ENCODE measurements around the gene FBP1.
"Not testable (repeated sequence)": the region's sequence is repeated elsewhere in the genome, so short reads cannot be mapped to it uniquely, and the experiment has no call there.

The FBP1 gene

DNA sequence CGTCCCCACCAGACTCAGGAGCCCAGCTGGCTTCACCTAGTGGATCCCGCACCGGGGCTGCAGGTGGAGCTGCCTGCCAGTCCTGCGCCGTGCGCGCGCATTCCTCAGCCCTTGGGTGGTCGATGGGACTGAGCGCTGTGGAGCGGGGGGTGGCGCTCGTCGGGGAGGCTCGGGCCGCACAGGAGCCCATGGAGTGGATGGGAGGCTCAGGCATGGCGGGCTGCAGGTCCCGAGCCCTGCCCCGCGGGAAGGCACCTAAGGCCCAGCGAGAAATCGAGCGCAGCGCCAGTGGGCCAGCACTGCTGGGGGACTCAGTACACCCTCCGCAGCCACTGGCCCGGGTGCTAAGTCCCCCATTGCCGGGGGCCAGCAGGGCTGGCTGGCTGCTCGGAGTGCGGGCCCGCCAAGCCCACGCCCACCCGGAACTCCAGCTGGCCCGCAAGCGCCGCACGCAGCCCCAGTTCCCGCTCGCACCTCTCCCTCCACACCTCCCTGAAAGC is 48.2 kb downstream of the FBP1 start:
- not testable (repeated sequence) for H3K4me1 Mint-ChIP-seq; H3K36me3 Mint-ChIP-seq (ENCODE audit: low read depth); DNase-seq; ATAC-seq; H3K4me3 Mint-ChIP-seq; H3K9me3 Mint-ChIP-seq; H3K27ac Mint-ChIP-seq
- H3K27me3 Mint-ChIP-seq, result peaks cover 18% of the 10 kb centered on the region

DNA sequence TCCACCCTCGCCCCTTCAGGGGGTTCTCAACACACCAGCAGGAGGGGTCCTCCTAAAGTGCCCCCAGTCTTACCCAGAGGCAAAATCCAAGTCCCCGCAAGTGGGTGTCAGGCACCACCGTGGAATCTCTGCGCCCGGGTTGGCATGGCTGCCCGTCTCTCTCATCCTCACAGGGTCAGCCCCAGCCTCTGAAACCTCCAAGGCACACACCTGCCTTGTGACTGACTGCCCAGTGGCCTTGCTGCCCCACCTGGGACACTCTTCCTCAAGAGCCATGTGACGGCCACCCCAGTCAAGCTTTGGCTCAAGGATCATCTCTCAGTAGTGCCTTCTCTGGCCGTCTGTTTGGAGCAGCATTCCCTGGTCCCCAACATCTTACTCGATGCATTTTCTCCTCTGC is 50.6 kb downstream of the FBP1 start:
- Mint-ChIP-seq H3K27me3 (peaks cover 16% of the 10 kb centered on the region), H3K4me1 (peaks cover 25% of the 10 kb centered on the region), H3K36me3 (ENCODE audit: low read depth) (no peaks in the 10 kb centered on the region), H3K4me3 (no peak overlapping the region), H3K9me3 (no peaks in the 10 kb centered on the region), H3K27ac (no peak overlapping the region)
- DNase-seq (no peak), ATAC-seq (no peak)

DNA sequence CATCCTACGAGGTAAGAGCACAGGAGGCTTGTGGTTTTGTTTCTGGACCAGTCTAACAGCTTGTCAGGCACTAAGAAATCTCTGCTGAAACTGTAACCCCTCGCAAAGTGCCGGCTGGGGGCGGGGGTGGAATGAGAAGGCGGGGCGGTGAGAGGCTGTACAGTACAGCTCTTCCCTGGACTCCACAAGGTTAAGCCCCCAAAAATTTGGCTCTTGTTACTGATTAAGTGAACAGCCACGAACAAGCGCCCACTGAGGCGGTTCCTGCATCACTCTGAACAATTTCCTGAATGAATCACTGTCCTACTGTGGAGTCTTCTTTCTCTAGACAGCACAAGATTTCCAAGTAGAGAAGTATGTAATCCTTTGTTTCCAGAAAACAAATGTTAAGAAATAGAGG is 52.5 kb downstream of the FBP1 start:
- Mint-ChIP-seq H3K27me3 (peaks cover 12% of the 10 kb centered on the region), H3K9me3 (no peaks in the 10 kb centered on the region), H3K27ac (no peak overlapping the region), H3K4me1 (peaks cover 25% of the 10 kb centered on the region), H3K4me3 (no peak overlapping the region), H3K36me3 (ENCODE audit: low read depth) (no peaks in the 10 kb centered on the region)
- peak; percentile 30 for ATAC-seq
- no peak for DNase-seq

DNA sequence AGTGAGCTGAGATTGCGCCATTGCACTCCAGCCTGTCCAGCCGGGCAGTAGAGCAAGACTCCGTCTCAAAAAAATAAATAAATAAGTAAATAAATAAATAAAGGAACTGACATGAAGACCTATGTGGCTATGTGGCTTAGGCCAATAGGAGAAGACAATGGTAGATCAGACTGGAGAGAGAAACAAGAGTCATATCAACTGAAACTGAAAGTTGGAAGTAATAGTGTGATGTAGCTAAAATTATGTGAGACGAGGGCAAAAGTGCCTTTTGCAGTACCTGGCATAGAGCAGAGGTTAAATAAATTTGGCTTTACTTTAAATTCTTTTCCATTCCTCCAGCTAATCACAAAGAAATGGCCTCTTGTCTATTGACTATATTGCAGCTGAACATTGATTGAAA is 53.0 kb downstream of the FBP1 start:
- no peak for DNase-seq
- H3K27ac Mint-ChIP-seq, result no peak overlapping the region
- H3K9me3 Mint-ChIP-seq, result no peaks in the 10 kb centered on the region
- peaks cover 12% of the 10 kb centered on the region for H3K27me3 Mint-ChIP-seq
- H3K4me3 Mint-ChIP-seq, result no peak overlapping the region
- H3K36me3 Mint-ChIP-seq (ENCODE audit: low read depth), result no peaks in the 10 kb centered on the region
- ATAC-seq, result no peak
- peaks cover 25% of the 10 kb centered on the region for H3K4me1 Mint-ChIP-seq

- no peaks in the 10 kb centered on the region for H3K9me3 Mint-ChIP-seq
- H3K4me3 Mint-ChIP-seq, result no peak overlapping the region
- H3K4me1 Mint-ChIP-seq, result peaks cover 25% of the 10 kb centered on the region
- H3K36me3 Mint-ChIP-seq (ENCODE audit: low read depth), result no peaks in the 10 kb centered on the region
- H3K27ac Mint-ChIP-seq, result peak overlapping the region; percentile 61
- DNase-seq, result peak; percentile 4
- peak; percentile 84 for ATAC-seq
- H3K27me3 Mint-ChIP-seq, result peaks cover 12% of the 10 kb centered on the region
Measured at GRCh38 chr9:94584555-94584954, 54.8 kb downstream of the FBP1 start.

- Mint-ChIP-seq H3K27ac (no peak overlapping the region), H3K9me3 (no peaks in the 10 kb centered on the region), H3K4me3 (no peak overlapping the region), H3K27me3 (peaks cover 4% of the 10 kb centered on the region), H3K4me1 (peaks cover 21% of the 10 kb centered on the region), H3K36me3 (ENCODE audit: low read depth) (no peaks in the 10 kb centered on the region)
- no peak for ATAC-seq
- no peak for DNase-seq
Measured at GRCh38 chr9:94581728-94582127, 57.6 kb downstream of the FBP1 start.

- Mint-ChIP-seq H3K4me1 (no peaks in the 10 kb centered on the region), H3K36me3 (ENCODE audit: low read depth) (no peaks in the 10 kb centered on the region), H3K9me3 (no peaks in the 10 kb centered on the region), H3K4me3 (no peak overlapping the region), H3K27ac (no peak overlapping the region), H3K27me3 (peaks cover 10% of the 10 kb centered on the region)
- DNase-seq (no peak), ATAC-seq (no peak)
Measured at GRCh38 chr9:94577571-94577970, 61.7 kb downstream of the FBP1 start.

DNA sequence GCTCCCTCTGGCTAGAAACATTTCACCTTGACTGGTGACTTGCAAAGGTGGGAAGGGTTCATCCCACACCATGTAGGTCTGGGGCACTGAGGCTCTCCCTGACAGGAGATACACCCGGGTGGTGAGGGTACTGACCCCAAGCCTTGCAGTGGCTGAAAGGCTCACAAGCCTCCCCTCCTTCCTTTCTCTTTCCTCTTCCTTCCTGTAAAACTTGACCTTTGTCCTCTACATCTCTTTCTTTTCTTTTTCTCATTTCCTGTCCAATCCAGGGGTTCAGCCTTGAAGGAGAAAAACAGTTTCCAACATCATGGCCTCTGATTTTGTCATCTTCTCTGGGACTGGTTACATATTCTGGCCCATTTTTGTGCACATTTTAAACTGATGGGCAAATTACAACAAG is 62.3 kb downstream of the FBP1 start:
- H3K9me3 Mint-ChIP-seq, result no peaks in the 10 kb centered on the region
- H3K36me3 Mint-ChIP-seq (ENCODE audit: low read depth), result no peaks in the 10 kb centered on the region
- no peak overlapping the region for H3K27ac Mint-ChIP-seq
- no peak overlapping the region for H3K4me3 Mint-ChIP-seq
- H3K4me1 Mint-ChIP-seq, result no peaks in the 10 kb centered on the region
- DNase-seq (no peak), ATAC-seq (no peak)
- H3K27me3 Mint-ChIP-seq, result peaks cover 15% of the 10 kb centered on the region

GRCh38 chr9:94576131-94576530 is 63.2 kb downstream of the FBP1 start:
- H3K9me3 Mint-ChIP-seq, result no peaks in the 10 kb centered on the region
- no peaks in the 10 kb centered on the region for H3K36me3 Mint-ChIP-seq (ENCODE audit: low read depth)
- H3K4me1 Mint-ChIP-seq, result no peaks in the 10 kb centered on the region
- no peak overlapping the region for H3K4me3 Mint-ChIP-seq
- no peak for DNase-seq
- no peak overlapping the region for H3K27ac Mint-ChIP-seq
- H3K27me3 Mint-ChIP-seq, result peaks cover 16% of the 10 kb centered on the region
- no peak for ATAC-seq

- Mint-ChIP-seq H3K27me3 (peaks cover 14% of the 10 kb centered on the region), H3K9me3 (no peaks in the 10 kb centered on the region), H3K36me3 (ENCODE audit: low read depth) (no peaks in the 10 kb centered on the region), H3K4me1 (no peaks in the 10 kb centered on the region), H3K27ac (no peak overlapping the region), H3K4me3 (no peak overlapping the region)
- ATAC-seq, result no peak
- DNase-seq, result no peak
Measured at GRCh38 chr9:94568972-94569712, 70.2 kb downstream of the FBP1 start.

DNA sequence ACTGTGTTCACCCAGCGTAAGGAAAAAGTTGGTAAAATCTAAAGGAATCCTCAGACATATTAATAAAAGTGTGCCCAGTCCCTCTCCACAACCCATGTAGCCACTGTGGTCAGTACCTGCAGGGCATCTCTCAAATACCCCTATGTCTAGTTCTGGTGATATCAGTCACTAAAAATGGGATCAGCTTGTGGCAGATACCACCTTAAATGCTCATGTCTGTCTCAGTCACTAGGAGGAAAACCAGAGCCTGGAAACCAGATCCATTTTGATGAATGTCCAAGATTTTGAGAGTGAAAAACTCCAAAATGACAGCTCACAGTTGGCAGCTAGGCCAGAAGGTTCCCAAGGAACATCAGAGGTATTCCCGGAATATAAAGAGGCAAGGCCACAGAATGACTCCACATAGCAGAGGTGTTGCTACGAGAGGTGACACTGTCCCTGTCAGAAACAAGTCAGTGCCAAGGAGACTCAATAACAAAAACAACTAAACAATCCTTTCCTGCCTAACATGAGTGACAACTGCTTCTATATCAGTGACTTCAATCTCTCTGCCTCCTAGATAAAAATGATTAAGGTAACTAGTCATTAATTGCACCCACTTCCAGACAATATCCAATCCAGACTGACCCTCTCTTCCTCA is 70.9 kb downstream of the FBP1 start:
- no peak for DNase-seq
- Mint-ChIP-seq H3K36me3 (ENCODE audit: low read depth) (no peaks in the 10 kb centered on the region), H3K9me3 (no peaks in the 10 kb centered on the region), H3K4me3 (no peak overlapping the region), H3K4me1 (no peaks in the 10 kb centered on the region), H3K27ac (no peak overlapping the region), H3K27me3 (peaks cover 11% of the 10 kb centered on the region)
- no peak for ATAC-seq

DNA sequence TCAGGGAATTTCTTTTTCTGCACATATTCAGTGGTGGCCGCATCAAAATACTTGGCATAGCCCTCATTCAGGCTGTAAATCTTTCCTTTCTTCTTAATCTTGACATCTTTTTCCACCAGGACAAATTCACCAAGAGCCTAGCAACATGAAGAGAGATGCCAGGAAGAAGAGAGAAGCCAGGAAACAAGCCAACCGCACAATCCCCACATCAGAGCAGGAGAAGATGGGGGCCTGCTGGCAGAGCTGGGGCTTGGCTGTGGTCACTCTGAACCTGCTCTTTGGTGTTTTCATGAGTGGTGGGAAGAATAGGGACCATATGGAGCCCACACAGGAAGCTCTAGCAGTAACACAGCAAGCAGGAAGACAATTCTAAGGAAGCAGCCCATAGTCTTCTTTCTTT is 72.0 kb downstream of the FBP1 start:
- ATAC-seq (no peak), DNase-seq (no peak)
- Mint-ChIP-seq H3K36me3 (ENCODE audit: low read depth) (no peaks in the 10 kb centered on the region), H3K27me3 (peaks cover 6% of the 10 kb centered on the region), H3K27ac (no peak overlapping the region), H3K4me1 (no peaks in the 10 kb centered on the region), H3K4me3 (no peak overlapping the region), H3K9me3 (no peaks in the 10 kb centered on the region)

DNA sequence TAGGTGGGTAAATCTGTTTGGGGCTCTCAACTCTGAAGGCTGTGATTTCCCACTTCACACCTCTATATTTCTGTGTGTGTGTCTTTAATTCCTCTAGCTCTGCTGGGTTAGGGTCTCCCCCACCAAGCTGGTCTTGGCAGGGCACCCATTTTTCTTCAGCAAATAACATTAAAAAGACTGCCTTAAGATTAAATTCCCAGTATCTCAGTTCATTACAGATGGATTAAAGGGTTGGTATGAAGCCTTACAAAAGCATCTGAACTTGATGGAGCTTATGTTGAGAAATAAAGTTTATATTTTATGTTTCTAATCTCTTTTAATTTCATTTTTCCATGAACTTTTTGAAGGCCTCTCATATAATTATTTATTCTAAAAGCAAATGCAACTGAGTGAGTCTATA is 72.8 kb downstream of the FBP1 start:
- DNase-seq (no peak), ATAC-seq (no peak)
- H3K9me3 Mint-ChIP-seq, result no peaks in the 10 kb centered on the region
- no peak overlapping the region for H3K4me3 Mint-ChIP-seq
- no peaks in the 10 kb centered on the region for H3K36me3 Mint-ChIP-seq (ENCODE audit: low read depth)
- H3K27me3 Mint-ChIP-seq, result peaks cover 5% of the 10 kb centered on the region
- H3K27ac Mint-ChIP-seq, result no peak overlapping the region
- peaks cover under 1% of the 10 kb centered on the region for H3K4me1 Mint-ChIP-seq

GRCh38 chr9:94564279-94564678 is 75.0 kb downstream of the FBP1 start:
- not testable (repeated sequence) for H3K36me3 Mint-ChIP-seq (ENCODE audit: low read depth); H3K4me1 Mint-ChIP-seq; H3K9me3 Mint-ChIP-seq; H3K27me3 Mint-ChIP-seq; ATAC-seq; H3K4me3 Mint-ChIP-seq; DNase-seq; H3K27ac Mint-ChIP-seq

DNA sequence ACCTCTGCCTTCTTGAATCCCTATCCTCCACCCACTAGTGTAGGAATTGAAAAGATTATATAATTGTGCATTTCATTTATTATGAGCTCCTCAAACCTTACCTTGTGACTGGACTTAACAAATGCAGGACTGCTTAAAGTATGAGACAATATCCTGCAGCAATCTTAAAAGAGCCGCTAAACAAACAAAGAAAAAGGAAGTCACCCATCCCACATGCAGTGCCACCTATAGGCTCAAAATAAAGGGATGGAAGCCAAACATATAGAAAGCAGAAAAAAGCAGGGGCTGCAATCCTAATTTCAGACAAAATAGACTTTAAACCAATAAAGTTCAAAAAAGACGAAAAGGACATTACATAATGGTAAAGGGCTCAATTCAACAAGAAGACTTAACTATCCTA is 75.8 kb downstream of the FBP1 start:
- Mint-ChIP-seq H3K4me1 (peaks cover 2% of the 10 kb centered on the region), H3K36me3 (ENCODE audit: low read depth) (no peaks in the 10 kb centered on the region), H3K27me3 (peaks cover 5% of the 10 kb centered on the region), H3K4me3 (no peak overlapping the region), H3K27ac (no peak overlapping the region), H3K9me3 (no peaks in the 10 kb centered on the region)
- ATAC-seq (no peak), DNase-seq (no peak)
